ENCODE data around the gene MYH15. TPM values are rescaled to one million over a fixed set of nuclear protein-coding genes. Genes with fewer than 3 reads are reported as not detected.

MYH15 gene
- total RNA-seq, 4 donors from 2014 or later = 0.10 to 0.27 (median 0.13) TPM; not detected in 1

GRCh38 chr3:108473711-108474110 is 36.7 kb downstream of the MYH15 start:
- TF ChIP-seq, protein P1, sequence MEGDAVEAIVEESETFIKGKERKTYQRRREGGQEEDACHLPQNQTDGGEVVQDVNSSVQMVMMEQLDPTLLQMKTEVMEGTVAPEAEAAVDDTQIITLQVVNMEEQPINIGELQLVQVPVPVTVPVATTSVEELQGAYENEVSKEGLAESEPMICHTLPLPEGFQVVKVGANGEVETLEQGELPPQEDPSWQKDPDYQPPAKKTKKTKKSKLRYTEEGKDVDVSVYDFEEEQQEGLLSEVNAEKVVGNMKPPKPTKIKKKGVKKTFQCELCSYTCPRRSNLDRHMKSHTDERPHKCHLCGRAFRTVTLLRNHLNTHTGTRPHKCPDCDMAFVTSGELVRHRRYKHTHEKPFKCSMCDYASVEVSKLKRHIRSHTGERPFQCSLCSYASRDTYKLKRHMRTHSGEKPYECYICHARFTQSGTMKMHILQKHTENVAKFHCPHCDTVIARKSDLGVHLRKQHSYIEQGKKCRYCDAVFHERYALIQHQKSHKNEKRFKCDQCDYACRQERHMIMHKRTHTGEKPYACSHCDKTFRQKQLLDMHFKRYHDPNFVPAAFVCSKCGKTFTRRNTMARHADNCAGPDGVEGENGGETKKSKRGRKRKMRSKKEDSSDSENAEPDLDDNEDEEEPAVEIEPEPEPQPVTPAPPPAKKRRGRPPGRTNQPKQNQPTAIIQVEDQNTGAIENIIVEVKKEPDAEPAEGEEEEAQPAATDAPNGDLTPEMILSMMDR (IDR thresholded peaks at IDR 0.05 in 4 of 5, conservative IDR thresholded peaks at IDR 0.05 in 1 of 5) = no peak
- no peak for TF ChIP-seq POLR2A (IDR thresholded peaks at IDR 0.05)
- H3K27ac ChIP-seq = no peak overlapping the region
- no peaks in the 10 kb centered on the region for H3K4me1 ChIP-seq
- no peaks in the 10 kb centered on the region for H3K36me3 ChIP-seq
- H3K9me3 ChIP-seq = no peaks in the 10 kb centered on the region
- ATAC-seq (no peak), DNase-seq (no peak)
- intact Hi-C loops (cut with DNase I; ENCODE audit: low total_unique reads) (no loop called here), in situ Hi-C loops (cut with MboI; ENCODE audit: low sequenced_read_pairs in 4 of 4) (no loop called here)
- H3K27me3 ChIP-seq = no peaks in the 10 kb centered on the region
- no peak overlapping the region for H3K4me3 ChIP-seq

DNA sequence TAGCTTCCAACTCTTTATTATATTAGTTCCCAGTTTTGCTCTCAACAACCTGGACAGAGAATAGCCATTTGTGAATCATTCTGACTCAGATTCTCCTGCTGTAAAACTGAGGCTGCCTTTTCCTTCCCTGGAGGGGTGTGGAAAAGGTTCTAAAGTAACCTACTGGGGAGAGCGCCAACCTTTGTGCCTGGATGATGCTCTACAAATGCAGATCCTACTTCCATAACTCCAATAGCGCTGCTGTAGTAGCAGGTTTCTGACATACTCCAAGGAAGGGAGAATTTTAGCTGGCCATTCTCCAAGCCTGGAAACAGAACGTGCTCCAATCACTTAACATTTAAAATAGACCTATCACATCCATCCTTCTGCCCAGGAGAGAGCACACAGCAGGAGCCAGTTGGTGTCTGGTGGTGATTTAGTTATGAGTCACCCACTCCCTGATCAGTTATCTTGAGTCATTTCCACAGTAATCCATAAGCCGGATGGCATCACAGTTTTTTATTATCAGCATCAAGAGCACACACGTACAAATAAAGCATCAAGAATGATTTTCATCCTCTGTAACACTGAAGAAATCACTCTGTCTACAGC is 38.3 kb downstream of the MYH15 start:
- intact Hi-C loops (cut with DNase I; ENCODE audit: low total_unique reads) (no loop called here), in situ Hi-C loops (cut with MboI; ENCODE audit: low sequenced_read_pairs in 4 of 4) (no loop called here)
- no peak for ATAC-seq
- Histone ChIP-seq H3K9me3 (no peaks in the 10 kb centered on the region), H3K36me3 (no peaks in the 10 kb centered on the region), H3K4me1 (no peaks in the 10 kb centered on the region), H3K27me3 (no peaks in the 10 kb centered on the region), H3K4me3 (no peak overlapping the region), H3K27ac (no peak overlapping the region)
- no peak for DNase-seq
- no peak for TF ChIP-seq POLR2A (IDR thresholded peaks at IDR 0.05)
- TF ChIP-seq, protein P1 (IDR thresholded peaks at IDR 0.05 in 4 of 5, conservative IDR thresholded peaks at IDR 0.05 in 1 of 5) = no peak

DNA sequence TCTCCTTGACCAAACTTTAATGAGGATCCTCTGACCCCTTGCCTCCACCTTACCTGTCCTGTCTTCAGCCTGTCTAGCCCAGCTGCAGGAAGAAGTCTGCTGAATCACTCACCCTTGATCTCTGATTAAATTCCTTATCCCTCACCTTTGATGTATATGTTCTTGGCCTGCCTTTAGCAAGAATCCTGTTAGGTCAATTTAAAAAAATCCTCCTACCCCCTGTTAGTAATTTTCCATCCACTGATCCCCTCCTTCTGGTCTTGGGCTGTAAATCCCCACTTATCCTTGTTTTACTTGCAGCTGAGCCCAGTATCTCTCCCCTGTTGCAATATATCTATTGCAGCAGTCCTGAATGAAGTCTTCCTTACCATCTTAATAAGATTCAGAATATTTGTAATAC is 39.0 kb downstream of the MYH15 start:
- Histone ChIP-seq H3K4me3 (no peak overlapping the region), H3K4me1 (no peaks in the 10 kb centered on the region), H3K27ac (no peak overlapping the region), H3K27me3 (no peaks in the 10 kb centered on the region), H3K9me3 (no peaks in the 10 kb centered on the region), H3K36me3 (no peaks in the 10 kb centered on the region)
- TF ChIP-seq, protein P1 (IDR thresholded peaks at IDR 0.05 in 4 of 5, conservative IDR thresholded peaks at IDR 0.05 in 1 of 5) = no peak
- TF ChIP-seq POLR2A (IDR thresholded peaks at IDR 0.05) = no peak
- intact Hi-C loops (cut with DNase I; ENCODE audit: low total_unique reads) = no loop called here
- in situ Hi-C loops (cut with MboI; ENCODE audit: low sequenced_read_pairs in 4 of 4) = no loop called here
- ATAC-seq = no peak
- DNase-seq = no peak

DNA sequence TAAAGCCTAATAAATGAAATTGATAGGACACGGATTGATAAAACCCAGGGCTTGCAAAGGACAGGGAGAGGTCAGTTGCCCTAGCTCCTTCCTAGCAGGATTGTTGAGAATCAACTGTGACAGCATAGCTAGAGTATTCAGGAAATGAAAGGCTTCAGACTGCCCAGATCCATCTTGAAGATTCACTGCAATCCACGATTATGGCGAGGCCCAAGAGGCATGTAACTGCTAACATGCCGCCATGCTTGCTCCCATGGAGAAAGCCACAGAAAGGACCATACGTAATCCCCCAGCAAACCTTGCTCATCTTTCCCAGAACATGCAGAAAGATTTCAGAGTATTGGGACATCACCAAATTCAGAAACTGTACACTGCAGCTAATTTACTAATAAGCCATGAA is 41.3 kb downstream of the MYH15 start:
- H3K9me3 ChIP-seq = no peaks in the 10 kb centered on the region
- H3K36me3 ChIP-seq = no peaks in the 10 kb centered on the region
- DNase-seq (no peak), ATAC-seq (no peak)
- H3K4me3 ChIP-seq = no peak overlapping the region
- in situ Hi-C loops (cut with MboI; ENCODE audit: low sequenced_read_pairs in 4 of 4) = no loop called here
- no peak overlapping the region for H3K27ac ChIP-seq
- no peak for TF ChIP-seq POLR2A (IDR thresholded peaks at IDR 0.05)
- TF ChIP-seq, protein P1 (IDR thresholded peaks at IDR 0.05 in 4 of 5, conservative IDR thresholded peaks at IDR 0.05 in 1 of 5) = no peak
- H3K4me1 ChIP-seq = no peaks in the 10 kb centered on the region
- H3K27me3 ChIP-seq = no peaks in the 10 kb centered on the region
- intact Hi-C loops (cut with DNase I; ENCODE audit: low total_unique reads) = no loop called here

- H3K9me3 ChIP-seq = no peaks in the 10 kb centered on the region
- in situ Hi-C loops (cut with MboI; ENCODE audit: low sequenced_read_pairs in 4 of 4) = no loop called here
Measured at GRCh38 chr3:108468577-108468976, 41.8 kb downstream of the MYH15 start.

More at GRCh38 chr3:108468577-108468976, 41.8 kb downstream of the MYH15 start:
- ATAC-seq (no peak), DNase-seq (no peak)
- no peak overlapping the region for H3K4me3 ChIP-seq
- H3K27me3 ChIP-seq = no peaks in the 10 kb centered on the region
- H3K4me1 ChIP-seq = no peaks in the 10 kb centered on the region
- no peaks in the 10 kb centered on the region for H3K36me3 ChIP-seq
- intact Hi-C loops (cut with DNase I; ENCODE audit: low total_unique reads) = no loop called here
- TF ChIP-seq, protein P1 (IDR thresholded peaks at IDR 0.05 in 4 of 5, conservative IDR thresholded peaks at IDR 0.05 in 1 of 5) = no peak
- TF ChIP-seq POLR2A (IDR thresholded peaks at IDR 0.05) = no peak
- H3K27ac ChIP-seq = no peak overlapping the region

All from gastrocnemius medialis (tissue), 4 donors.